ENCODE measurements around the gene FCHSD2. TPM values are rescaled to one million over a fixed set of nuclear protein-coding genes. Genes with fewer than 3 reads are reported as not detected.
A peak's percentile ranks its signal among the peaks of the same experiment; 100 is the strongest.

The FCHSD2 gene
- polyA plus RNA-seq (2012; ENCODE audit: missing spikeins), result 70.2 TPM

GRCh38 chr11:73142128-73142377, at the start of gene FCHSD2:
FCHSD2 (minus strand) TSS chr11:73142318; CDS start chr11:73141877, 441 bp downstream.
- DNase-seq (ENCODE audit: insufficient read length) (no peak), FAIRE-seq (no peak)
- TF ChIP-seq POLR2AphosphoS5 (IDR thresholded peaks at IDR 0.05; ENCODE audit: low read depth, low read length) (no peak), TAF1 (IDR thresholded peaks at IDR 0.05; ENCODE audit: borderline replicate concordance, low read depth, low read length) (no peak), POLR2A (IDR thresholded peaks at IDR 0.05; ENCODE audit: low read depth, low read length) (no peak; the same call in 1 of the 2 replicates)

GRCh38 chr11:73191151-73191550, 49.0 kb upstream of the FCHSD2 start:
- TF ChIP-seq POLR2AphosphoS5 (IDR thresholded peaks at IDR 0.05; ENCODE audit: low read depth, low read length) (no peak), TAF1 (IDR thresholded peaks at IDR 0.05; ENCODE audit: borderline replicate concordance, low read depth, low read length) (no peak), POLR2A (IDR thresholded peaks at IDR 0.05; ENCODE audit: low read depth, low read length) (no peak)
- DNase-seq (ENCODE audit: insufficient read length), result no peak
- FAIRE-seq, result peak; percentile 40

- TF ChIP-seq POLR2AphosphoS5 (IDR thresholded peaks at IDR 0.05; ENCODE audit: low read depth, low read length) (no peak), POLR2A (IDR thresholded peaks at IDR 0.05; ENCODE audit: low read depth, low read length) (no peak), TAF1 (IDR thresholded peaks at IDR 0.05; ENCODE audit: borderline replicate concordance, low read depth, low read length) (no peak)
- FAIRE-seq (peak; percentile 51), DNase-seq (ENCODE audit: insufficient read length) (no peak)
These were observed 48.4 kb upstream of the FCHSD2 start for GRCh38 chr11:73190557-73190885.

- FAIRE-seq, result no peak
- TF ChIP-seq POLR2AphosphoS5 (IDR thresholded peaks at IDR 0.05; ENCODE audit: low read depth, low read length) (no peak), POLR2A (IDR thresholded peaks at IDR 0.05; ENCODE audit: low read depth, low read length) (no peak; the same call in 1 of the 2 replicates), TAF1 (IDR thresholded peaks at IDR 0.05; ENCODE audit: borderline replicate concordance, low read depth, low read length) (no peak)
- no peak for DNase-seq (ENCODE audit: insufficient read length)
These were observed 47.8 kb upstream of the FCHSD2 start for GRCh38 chr11:73189723-73190556.

- TF ChIP-seq TAF1 (IDR thresholded peaks at IDR 0.05; ENCODE audit: borderline replicate concordance, low read depth, low read length) (no peak), POLR2A (IDR thresholded peaks at IDR 0.05; ENCODE audit: low read depth, low read length) (peak; percentile 23; the same call in 1 of the 2 replicates), POLR2AphosphoS5 (IDR thresholded peaks at IDR 0.05; ENCODE audit: low read depth, low read length) (no peak)
- no peak for DNase-seq (ENCODE audit: insufficient read length)
- FAIRE-seq, result peak; percentile 93
These were observed 47.2 kb upstream of the FCHSD2 start for GRCh38 chr11:73189315-73189714.

GRCh38 chr11:73188301-73188700, 46.2 kb upstream of the FCHSD2 start:
- FAIRE-seq (no peak), DNase-seq (ENCODE audit: insufficient read length) (no peak)
- TF ChIP-seq POLR2AphosphoS5 (IDR thresholded peaks at IDR 0.05; ENCODE audit: low read depth, low read length), result no peak
- no peak for TF ChIP-seq POLR2A (IDR thresholded peaks at IDR 0.05; ENCODE audit: low read depth, low read length)
- TF ChIP-seq TAF1 (IDR thresholded peaks at IDR 0.05; ENCODE audit: borderline replicate concordance, low read depth, low read length), result no peak

- TF ChIP-seq POLR2A (IDR thresholded peaks at IDR 0.05; ENCODE audit: low read depth, low read length) (no peak), TAF1 (IDR thresholded peaks at IDR 0.05; ENCODE audit: borderline replicate concordance, low read depth, low read length) (no peak), POLR2AphosphoS5 (IDR thresholded peaks at IDR 0.05; ENCODE audit: low read depth, low read length) (no peak)
- FAIRE-seq (peak; percentile 63), DNase-seq (ENCODE audit: insufficient read length) (no peak)
These were observed 45.7 kb upstream of the FCHSD2 start for GRCh38 chr11:73187854-73188253.

- TF ChIP-seq POLR2AphosphoS5 (IDR thresholded peaks at IDR 0.05; ENCODE audit: low read depth, low read length) (no peak), TAF1 (IDR thresholded peaks at IDR 0.05; ENCODE audit: borderline replicate concordance, low read depth, low read length) (no peak), POLR2A (IDR thresholded peaks at IDR 0.05; ENCODE audit: low read depth, low read length) (no peak)
- FAIRE-seq (no peak), DNase-seq (ENCODE audit: insufficient read length) (no peak)
These were observed 44.8 kb upstream of the FCHSD2 start for GRCh38 chr11:73186886-73187285.

GRCh38 chr11:73186294-73186850, 44.3 kb upstream of the FCHSD2 start:
- TF ChIP-seq POLR2AphosphoS5 (IDR thresholded peaks at IDR 0.05; ENCODE audit: low read depth, low read length) (no peak), TAF1 (IDR thresholded peaks at IDR 0.05; ENCODE audit: borderline replicate concordance, low read depth, low read length) (no peak), POLR2A (IDR thresholded peaks at IDR 0.05; ENCODE audit: low read depth, low read length) (no peak)
- FAIRE-seq, result no peak
- DNase-seq (ENCODE audit: insufficient read length), result no peak

- no peak for TF ChIP-seq POLR2A (IDR thresholded peaks at IDR 0.05; ENCODE audit: low read depth, low read length)
- TF ChIP-seq POLR2AphosphoS5 (IDR thresholded peaks at IDR 0.05; ENCODE audit: low read depth, low read length), result no peak
- TF ChIP-seq TAF1 (IDR thresholded peaks at IDR 0.05; ENCODE audit: borderline replicate concordance, low read depth, low read length), result no peak
- DNase-seq (ENCODE audit: insufficient read length) (no peak), FAIRE-seq (no peak)
These were observed 43.7 kb upstream of the FCHSD2 start for GRCh38 chr11:73185680-73186293.

GRCh38 chr11:73184953-73185671, 43.0 kb upstream of the FCHSD2 start:
- DNase-seq (ENCODE audit: insufficient read length) (peak; percentile 57), FAIRE-seq (peak; percentile 77)
- TF ChIP-seq POLR2AphosphoS5 (IDR thresholded peaks at IDR 0.05; ENCODE audit: low read depth, low read length) (no peak), TAF1 (IDR thresholded peaks at IDR 0.05; ENCODE audit: borderline replicate concordance, low read depth, low read length) (no peak), POLR2A (IDR thresholded peaks at IDR 0.05; ENCODE audit: low read depth, low read length) (no peak)

All from GM12892 (cell line).